MM.1S (cell line): ENCODE measurements around the gene ODF2.

ENCODE experiments used
- EZH2 ChIP-seq: fragments of 300-600 bp; sonication (generic); optimal IDR thresholded peaks from 2 replicates; pipeline ENCODE3; 2017; ENCODE audit warnings: low read depth, mild to moderate bottlenecking, antibody characterized with exemption, low read length, mixed read lengths
- TF ChIP-seq, protein P1 (sequence below): fragments of 300-600 bp; sonication (generic); IDR thresholded peaks from 2 replicates; pipeline ENCODE4 v1.5.1; 2016; ENCODE audit warnings: antibody characterized with exemption, low read length, mixed read lengths

DNA sequence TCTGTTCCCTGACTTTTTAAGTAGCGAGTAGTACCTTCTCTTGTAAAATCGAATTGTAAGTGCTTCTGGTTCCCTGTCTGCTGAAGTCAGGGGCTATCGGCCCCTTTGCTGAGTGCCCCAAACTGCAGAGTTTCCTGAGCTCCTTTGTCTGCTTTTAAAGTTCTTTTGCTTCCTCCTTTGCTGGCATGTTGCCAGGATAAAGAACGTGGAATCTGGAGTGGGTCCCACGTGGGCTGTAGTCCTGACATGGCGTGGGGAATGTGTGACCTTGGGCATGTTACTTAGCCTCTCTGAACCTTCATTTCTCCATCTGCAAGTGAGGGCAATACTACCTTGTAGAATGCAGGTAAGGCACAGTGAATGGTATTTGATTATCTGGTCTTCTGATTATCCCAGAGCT is 13.7 kb upstream of the ODF2 start:
- TF ChIP-seq, protein P1, sequence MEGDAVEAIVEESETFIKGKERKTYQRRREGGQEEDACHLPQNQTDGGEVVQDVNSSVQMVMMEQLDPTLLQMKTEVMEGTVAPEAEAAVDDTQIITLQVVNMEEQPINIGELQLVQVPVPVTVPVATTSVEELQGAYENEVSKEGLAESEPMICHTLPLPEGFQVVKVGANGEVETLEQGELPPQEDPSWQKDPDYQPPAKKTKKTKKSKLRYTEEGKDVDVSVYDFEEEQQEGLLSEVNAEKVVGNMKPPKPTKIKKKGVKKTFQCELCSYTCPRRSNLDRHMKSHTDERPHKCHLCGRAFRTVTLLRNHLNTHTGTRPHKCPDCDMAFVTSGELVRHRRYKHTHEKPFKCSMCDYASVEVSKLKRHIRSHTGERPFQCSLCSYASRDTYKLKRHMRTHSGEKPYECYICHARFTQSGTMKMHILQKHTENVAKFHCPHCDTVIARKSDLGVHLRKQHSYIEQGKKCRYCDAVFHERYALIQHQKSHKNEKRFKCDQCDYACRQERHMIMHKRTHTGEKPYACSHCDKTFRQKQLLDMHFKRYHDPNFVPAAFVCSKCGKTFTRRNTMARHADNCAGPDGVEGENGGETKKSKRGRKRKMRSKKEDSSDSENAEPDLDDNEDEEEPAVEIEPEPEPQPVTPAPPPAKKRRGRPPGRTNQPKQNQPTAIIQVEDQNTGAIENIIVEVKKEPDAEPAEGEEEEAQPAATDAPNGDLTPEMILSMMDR: no peak
- TF ChIP-seq EZH2: no peak
